Hepatocyte (in vitro differentiated cells): Measurements from ENCODE around the gene KSR1.

Source experiments
- EZH2 ChIP-seq: fragments of 200-600 bp; sonication (generic); IDR thresholded peaks from 2 replicates; pipeline ENCODE4 v1.6.1; 2016; ENCODE audit warnings: antibody characterized with exemption, mild to moderate bottlenecking, borderline replicate concordance
- EZH2phosphoT487 ChIP-seq: fragments of 200-600 bp; sonication (generic); IDR thresholded peaks from one replicate; pipeline ENCODE4 v1.6.1; 2018; ENCODE audit warnings: antibody characterized with exemption, mild to moderate bottlenecking, low read depth, moderate library complexity; ENCODE audit not compliant: unreplicated experiment, severe bottlenecking
- TF ChIP-seq, protein P1 (sequence below): fragments of 200-600 bp; sonication (generic); IDR thresholded peaks from 2 replicates; pipeline ENCODE4 v1.5.1; 2016; ENCODE audit warnings: antibody characterized with exemption, mild to moderate bottlenecking; ENCODE audit not compliant: poor library complexity

DNA sequence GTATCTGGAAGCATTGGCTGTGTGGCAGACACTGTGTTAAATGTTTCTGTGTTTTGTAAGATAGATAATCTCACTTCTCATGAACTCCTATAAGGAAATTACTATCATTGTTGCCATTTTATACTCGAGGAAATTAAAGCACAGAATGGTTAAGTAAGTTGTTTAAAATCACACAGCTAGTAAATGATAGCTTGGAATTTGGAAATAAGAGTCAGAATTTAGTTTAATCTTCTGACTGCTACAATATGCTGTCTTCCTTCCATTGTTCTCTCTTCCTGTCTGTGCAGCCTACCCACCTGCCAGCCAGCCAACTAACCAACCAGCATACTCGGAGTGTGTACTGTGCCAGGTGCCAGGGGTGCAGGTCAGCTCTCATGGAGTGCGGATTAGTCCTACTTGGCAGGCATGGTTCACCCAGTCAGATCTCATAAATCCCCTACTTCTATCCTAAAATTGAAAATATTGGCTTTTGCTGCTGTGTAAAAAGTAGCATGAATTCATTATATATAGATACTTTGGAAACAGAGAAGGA, 94.8 kb downstream of the KSR1 start:
- TF ChIP-seq, protein P1, sequence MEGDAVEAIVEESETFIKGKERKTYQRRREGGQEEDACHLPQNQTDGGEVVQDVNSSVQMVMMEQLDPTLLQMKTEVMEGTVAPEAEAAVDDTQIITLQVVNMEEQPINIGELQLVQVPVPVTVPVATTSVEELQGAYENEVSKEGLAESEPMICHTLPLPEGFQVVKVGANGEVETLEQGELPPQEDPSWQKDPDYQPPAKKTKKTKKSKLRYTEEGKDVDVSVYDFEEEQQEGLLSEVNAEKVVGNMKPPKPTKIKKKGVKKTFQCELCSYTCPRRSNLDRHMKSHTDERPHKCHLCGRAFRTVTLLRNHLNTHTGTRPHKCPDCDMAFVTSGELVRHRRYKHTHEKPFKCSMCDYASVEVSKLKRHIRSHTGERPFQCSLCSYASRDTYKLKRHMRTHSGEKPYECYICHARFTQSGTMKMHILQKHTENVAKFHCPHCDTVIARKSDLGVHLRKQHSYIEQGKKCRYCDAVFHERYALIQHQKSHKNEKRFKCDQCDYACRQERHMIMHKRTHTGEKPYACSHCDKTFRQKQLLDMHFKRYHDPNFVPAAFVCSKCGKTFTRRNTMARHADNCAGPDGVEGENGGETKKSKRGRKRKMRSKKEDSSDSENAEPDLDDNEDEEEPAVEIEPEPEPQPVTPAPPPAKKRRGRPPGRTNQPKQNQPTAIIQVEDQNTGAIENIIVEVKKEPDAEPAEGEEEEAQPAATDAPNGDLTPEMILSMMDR = no peak
- TF ChIP-seq EZH2phosphoT487 (no peak), EZH2 (no peak)
